GM19328 (cell line): ENCODE results near the gene DOK1.

ENCODE experiments used
- ATAC-seq: cut with Tn5 transposase; IDR thresholded peaks from one replicate; pipeline ENCODE4 v1.9.1; 2021; ENCODE audit warnings: mild to moderate bottlenecking, moderate library complexity; ENCODE audit not compliant: unreplicated experiment

DOK1 gene

GRCh38 chr2:74566754-74567085, 12.2 kb downstream of the DOK1 start:
- no peak for ATAC-seq

DNA sequence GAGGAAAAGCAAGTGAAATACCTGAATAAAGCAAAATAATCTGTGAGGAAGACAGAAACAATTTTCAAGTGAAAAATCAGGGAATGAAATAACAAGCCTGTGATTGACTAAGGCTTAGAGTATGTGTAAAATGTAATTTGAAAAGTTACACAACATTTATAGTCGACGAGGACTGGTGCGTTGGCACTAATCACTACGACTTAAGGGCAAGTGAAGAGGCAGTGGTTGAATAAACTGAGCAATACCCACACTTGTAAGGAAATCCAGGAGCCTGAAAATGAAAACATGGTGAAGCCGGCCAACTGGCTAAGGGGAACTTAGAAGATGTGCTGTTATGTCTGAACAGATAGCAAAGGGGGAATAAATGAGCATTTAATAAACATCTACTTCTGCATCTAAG, 13.4 kb downstream of the DOK1 start:
- no peak for ATAC-seq

DNA sequence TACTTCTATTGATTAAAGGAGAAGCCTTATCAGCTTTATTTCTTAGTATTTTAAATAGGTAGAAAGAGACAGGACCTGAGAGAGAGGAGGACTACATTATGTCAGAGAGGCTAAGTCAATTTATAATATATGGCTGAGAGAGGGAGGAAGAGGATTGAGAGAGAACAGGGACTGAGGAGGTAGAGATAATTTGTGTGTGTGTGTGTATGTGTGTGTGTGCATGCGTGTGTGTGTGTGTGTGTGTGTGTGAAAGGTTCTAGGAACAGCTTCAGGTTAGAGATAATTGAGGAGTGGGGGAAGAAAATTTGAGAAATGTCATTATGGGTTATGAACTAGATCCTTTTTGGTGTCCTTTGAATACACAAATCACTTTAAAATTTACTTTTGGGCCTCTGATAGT, 15.2 kb downstream of the DOK1 start:
- ATAC-seq = no peak

- peak; percentile 61 for ATAC-seq
These were observed 16.5 kb downstream of the DOK1 start for GRCh38 chr2:74571058-74571457.

DNA sequence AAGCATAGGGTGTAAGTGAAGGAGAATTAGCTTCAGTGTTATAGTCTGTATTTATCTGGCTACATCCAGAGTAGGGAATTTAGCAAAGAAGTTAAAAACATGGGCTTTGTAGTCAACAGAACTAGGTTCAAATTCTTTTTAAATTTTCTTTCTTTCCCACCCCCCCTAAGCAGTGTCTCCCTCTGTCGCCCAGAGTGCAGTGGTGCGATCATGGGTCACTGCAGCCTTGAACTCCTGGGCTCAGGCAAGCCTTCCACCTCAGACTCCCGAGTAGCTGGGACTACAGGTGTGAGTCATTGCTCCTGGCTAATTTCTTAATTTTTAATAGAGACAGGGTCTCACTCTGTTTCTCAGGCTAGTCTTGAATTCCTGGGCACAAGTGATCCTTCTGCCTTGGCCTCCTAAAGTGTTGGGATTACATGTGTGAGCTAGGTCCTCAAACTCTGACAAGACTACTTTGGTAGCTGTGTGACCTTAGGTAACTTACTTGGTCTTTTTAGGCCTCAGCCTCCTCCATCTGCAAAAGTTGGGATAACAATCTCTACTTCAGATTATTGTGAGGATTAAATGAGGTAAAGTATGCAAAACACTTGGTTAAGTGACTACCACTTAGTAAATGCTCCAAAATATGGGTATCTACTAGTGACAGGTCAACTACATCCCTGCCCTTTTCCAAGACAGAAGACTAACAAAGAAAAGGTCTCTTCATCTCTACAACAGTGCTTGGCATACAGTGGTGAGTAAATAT, 17.8 kb downstream of the DOK1 start:
- no peak for ATAC-seq

GRCh38 chr2:74573747-74574562, 19.4 kb downstream of the DOK1 start:
- peak; percentile 48 for ATAC-seq

DNA sequence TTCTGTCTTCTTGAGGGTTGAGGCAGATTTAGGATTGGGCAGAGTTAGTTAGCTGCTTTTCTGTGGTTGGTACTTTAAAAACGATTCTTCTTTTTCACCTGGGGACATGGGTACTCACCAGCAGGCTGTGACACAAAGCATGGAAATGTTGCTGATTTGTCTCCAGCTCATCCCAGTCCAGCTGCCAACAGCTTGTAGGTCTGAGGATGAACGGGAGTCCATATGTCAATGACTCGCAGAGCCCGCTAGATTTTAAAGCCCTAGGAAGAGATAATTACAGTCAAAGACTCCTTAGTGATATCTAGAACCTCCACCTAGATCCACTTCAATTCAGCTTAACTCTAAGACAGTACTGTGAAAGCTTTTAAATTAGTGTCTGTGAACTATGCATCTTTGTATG, 20.8 kb downstream of the DOK1 start:
- ATAC-seq = no peak

DNA sequence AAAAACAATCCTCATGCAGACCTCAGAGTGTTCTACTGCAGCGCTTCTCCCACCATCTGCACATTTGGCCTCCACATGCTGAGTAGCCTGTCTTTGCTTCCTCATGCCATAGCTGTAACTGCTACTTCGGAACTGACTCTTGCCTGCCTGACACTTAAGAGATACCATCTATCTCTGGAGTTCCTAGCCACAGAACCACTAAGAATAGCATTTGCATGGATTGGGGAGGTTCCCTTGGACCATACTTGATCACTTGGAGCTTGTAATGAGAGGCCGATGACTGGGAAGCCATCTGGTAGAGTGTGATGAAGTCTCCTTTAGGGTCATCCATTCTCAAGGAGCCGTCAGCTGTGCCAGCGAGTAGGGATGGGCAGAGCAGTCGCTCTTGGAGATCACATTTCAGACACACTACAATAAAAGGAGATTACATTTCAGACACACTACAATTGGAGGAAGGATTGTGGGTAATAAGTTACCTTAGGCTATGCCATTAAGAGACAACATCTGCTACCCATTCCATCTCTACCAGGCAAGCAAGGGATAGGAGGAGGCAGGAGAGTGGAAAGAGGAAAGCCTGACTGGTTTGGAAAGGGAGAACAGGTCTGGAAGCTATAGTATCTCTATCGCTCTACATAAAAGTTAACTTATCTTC, 21.8 kb downstream of the DOK1 start:
- ATAC-seq = no peak

GRCh38 chr2:74576863-74577229, 22.3 kb downstream of the DOK1 start:
- no peak for ATAC-seq

GRCh38 chr2:74577448-74577847, 22.9 kb downstream of the DOK1 start:
- no peak for ATAC-seq

DNA sequence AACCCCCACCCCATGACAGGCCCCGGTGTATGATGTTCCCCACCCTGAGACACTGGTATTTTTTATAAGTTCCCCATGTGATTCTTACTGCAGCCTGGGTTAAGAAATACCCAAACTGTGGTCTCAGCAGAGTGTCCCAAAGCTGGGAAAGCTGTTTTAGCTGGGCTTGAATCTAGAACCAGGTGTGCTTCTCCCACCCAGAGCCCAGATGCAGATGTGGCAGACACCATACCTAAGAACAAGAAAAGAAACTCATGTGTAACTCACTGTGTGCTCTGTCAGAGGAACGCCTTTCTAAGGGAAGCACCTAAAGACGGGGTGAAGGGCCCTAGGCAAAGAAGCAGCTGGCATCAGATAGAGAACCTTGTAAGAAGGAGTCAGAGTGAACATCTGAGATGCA, 23.9 kb downstream of the DOK1 start:
- no peak for ATAC-seq

GRCh38 chr2:74581463-74581862, 26.9 kb downstream of the DOK1 start:
- no peak for ATAC-seq

GRCh38 chr2:74582184-74582583, 27.7 kb downstream of the DOK1 start:
- no peak for ATAC-seq

GRCh38 chr2:74583504-74583903, 29.0 kb downstream of the DOK1 start:
- no peak for ATAC-seq

DNA sequence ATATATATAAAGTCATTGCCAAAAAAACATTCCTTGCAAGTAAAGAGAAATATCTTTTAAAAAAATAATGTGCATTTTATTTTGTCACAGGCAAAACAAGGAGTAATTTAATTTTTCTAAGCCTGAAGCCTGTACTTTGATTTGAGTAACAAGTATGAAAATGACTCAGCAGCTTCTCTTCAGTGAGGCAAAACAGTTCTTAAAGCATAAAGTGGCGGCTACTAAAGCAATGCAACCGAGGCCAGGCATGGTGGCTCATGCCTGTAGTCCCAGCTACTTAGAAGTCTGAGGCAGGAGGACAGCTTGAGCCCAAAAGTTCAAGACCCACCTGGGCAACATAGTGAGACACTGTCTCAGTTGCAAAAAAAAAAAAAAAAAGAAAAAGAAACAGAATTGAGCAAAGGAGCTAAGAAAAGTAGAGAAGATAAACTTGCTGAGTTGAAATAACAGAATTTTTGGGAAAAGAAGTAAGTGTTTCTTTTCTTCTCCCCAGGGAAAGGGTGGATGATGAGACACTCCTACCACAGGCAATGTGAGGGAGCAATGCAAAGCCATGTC, 29.6 kb downstream of the DOK1 start:
- no peak for ATAC-seq

DNA sequence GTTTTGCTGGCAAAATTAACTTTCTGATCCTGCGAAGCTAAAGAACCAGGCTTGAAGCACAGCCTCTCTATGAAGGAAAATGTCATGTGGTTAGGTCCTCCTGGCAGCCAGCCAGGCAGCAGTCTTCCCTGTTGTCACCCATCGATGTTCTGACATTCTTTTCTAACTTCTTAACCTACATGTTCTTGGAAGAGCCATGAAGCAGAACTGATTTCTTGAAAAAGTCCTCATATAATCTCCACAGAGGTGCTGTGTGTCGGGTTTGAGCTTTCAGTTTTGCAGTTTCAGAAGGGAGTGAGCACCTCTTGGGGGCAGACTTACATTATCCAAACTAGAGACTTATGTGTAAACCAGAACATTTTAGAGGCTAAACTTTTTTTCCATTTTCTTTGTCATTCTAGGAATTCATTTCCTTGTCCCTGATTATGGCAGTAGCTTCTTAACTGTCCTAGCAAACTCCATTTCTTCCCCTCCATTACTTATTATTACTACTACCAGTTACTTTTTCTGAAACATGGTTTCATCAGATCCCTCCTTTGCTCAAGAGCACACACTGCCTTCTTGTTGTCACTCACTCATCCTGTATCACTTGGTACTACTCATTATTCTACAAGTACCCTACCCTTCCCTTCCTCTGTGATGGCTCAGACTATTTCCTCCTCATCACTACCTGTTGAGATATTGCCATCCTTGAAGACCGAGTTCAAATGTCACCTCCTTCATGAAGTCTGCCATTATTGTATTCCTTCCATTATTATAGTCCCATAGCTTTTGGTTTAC, 31.1 kb downstream of the DOK1 start:
- no peak for ATAC-seq

GRCh38 chr2:74587664-74588277, 33.3 kb downstream of the DOK1 start:
- no peak for ATAC-seq

DNA sequence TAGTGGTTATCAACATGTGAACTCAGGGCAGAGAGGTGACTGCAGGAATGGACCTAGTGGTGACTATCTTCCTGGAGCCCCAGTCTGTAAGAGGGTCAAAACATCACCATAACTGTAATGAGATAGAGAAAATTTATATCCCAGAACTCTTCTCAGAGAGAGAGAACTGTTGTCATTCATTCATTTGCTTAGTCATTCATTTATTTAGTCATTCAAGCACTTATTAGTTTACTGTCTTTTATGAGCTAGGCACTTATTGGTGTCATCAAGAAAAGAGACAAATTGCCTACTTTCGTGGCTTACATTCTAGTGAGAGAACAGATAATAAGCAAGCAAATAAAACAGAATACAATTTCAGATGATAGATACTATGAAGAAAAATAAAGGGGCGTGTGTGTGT, 34.1 kb downstream of the DOK1 start:
- no peak for ATAC-seq

DNA sequence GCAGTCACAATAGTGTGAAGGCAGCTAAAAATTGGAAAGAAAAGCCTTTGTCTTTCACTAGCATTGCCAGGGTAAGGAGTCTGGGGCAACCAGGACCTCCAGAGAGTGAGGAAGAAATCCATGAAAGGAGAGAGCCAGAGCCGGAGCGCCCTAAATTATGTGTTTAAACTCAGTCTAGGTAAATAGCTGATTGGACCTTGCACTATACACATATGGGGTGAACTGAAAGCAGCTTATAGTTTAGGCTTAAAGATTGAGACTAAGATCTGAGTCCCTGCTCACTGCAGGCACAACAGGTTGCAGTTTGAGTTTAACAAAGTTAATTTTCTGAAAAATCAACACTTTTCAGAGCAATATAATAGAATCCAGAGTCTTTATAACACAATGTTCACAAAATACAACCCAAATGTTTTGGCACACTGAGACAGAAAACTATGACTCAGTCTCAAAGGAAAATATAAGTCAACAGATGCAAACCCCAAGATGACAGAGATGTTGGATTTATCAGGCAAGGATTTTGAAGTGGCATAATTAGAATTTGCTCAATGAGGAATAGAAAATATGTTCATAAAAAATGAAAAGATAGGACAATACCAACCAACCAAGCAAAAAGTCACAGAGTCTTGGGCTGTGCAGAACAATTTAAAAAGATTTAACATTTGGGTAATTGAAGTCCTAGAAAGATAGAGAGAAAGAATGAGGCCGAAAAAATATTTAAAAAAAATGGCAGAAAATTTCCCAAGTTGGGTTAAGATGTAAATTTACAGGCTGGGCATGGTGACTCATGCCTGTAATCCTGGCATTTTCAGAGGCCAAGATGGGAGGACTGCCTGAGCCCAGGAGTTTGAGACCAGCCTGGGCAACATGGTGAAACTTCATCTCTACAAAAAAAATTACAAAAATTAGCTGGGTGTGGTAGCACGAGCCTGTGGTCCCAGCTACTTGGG, 39.6 kb downstream of the DOK1 start:
- ATAC-seq = no peak
